ENCODE results near the gene SLC7A14. TPM values are rescaled to one million over a fixed set of nuclear protein-coding genes. Genes with fewer than 3 reads are reported as not detected.

Gene SLC7A14
- total RNA-seq, 3 donors from 2014 or later, result 0.15 TPM; not detected in 2

GRCh38 chr3:170476291-170476690 lies 109.6 kb downstream of the SLC7A14 start:
- Histone ChIP-seq H3K9me3 (no peaks in the 10 kb centered on the region), H3K27me3 (no peaks in the 10 kb centered on the region), H3K36me3 (no peaks in the 10 kb centered on the region), H3K4me3 (no peak overlapping the region), H3K27ac (no peak overlapping the region), H3K4me1 (no peaks in the 10 kb centered on the region)
- TF ChIP-seq CTCF (IDR thresholded peaks at IDR 0.05) (no peak), POLR2A (IDR thresholded peaks at IDR 0.05) (no peak)
- intact Hi-C loops (cut with DNase I; ENCODE audit: low total_unique reads), result no loop called here
- DNase-seq (ENCODE audit: low spot score in 2 of 2), result no peak

DNA sequence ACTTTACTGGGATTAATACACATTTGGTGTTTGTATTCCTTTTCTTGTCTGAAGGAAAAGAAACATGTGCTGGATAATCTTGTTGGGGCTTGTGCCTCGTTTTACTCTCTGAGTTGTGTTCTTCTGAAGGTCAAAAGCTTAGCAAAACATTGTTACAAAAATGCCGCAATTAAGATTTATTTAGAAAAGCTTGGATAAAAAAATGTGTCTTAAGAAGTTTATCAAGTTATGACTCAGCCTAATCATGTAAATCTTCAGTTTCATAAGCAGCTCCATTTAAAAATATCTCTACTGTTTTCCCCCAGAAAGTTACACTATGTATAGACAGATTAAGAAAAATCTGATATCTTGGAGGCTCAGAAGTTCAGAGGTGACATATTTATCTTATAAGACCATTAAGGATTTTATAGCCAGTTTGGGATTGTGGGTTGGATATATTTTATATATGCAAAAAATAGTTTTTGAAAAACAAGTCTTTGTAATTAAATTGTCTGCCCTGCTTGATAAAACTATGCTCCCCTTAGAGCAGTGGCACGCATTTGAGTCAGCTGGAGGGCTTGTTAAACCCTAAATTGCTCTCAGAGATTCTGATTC lies 110.7 kb downstream of the SLC7A14 start:
- no peak overlapping the region for H3K4me3 ChIP-seq
- no peaks in the 10 kb centered on the region for H3K4me1 ChIP-seq
- no peaks in the 10 kb centered on the region for H3K9me3 ChIP-seq
- no peak for DNase-seq (ENCODE audit: low spot score in 2 of 2)
- H3K27ac ChIP-seq, result no peak overlapping the region
- TF ChIP-seq CTCF (IDR thresholded peaks at IDR 0.05) (no peak), POLR2AphosphoS5 (IDR thresholded peaks at IDR 0.05) (no peak), POLR2A (IDR thresholded peaks at IDR 0.05) (no peak)
- intact Hi-C loops (cut with DNase I; ENCODE audit: low total_unique reads), result no loop called here
- H3K36me3 ChIP-seq, result no peaks in the 10 kb centered on the region
- no peaks in the 10 kb centered on the region for H3K27me3 ChIP-seq

DNA sequence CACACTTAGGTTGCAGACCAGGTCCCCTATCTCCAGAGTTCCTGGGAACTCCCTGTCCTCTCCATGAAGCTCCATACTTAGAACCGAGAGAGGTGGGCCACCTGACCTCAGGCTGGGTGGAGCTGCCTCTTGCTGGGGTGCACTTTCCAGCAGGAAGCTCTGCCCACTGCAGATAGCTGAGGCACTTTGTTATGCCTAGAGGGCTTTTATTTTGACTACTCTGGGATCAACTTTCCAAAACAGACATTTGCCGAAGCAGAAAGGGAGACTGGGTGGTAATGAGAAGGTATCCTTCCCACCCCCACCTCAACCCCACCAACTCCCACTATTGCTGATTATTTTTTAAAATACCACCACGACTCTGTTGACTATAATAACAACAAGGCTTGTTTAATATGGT lies 112.5 kb downstream of the SLC7A14 start:
- Histone ChIP-seq H3K9me3 (no peaks in the 10 kb centered on the region), H3K36me3 (no peaks in the 10 kb centered on the region), H3K27me3 (no peaks in the 10 kb centered on the region), H3K4me1 (peaks cover 0 to 4% of the 10 kb centered on the region in 2 donors), H3K4me3 (no peak overlapping the region), H3K27ac (no peak overlapping the region)
- intact Hi-C loops (cut with DNase I; ENCODE audit: low total_unique reads), result no loop called here
- TF ChIP-seq POLR2A (IDR thresholded peaks at IDR 0.05) (no peak), CTCF (IDR thresholded peaks at IDR 0.05) (no peak), POLR2AphosphoS5 (IDR thresholded peaks at IDR 0.05) (no peak)
- no peak for DNase-seq (ENCODE audit: low spot score in 2 of 2)

- Histone ChIP-seq H3K27ac (peak overlapping the region in 1 of 2 donors; percentile 69), H3K4me1 (peaks cover 0 to 4% of the 10 kb centered on the region in 2 donors), H3K9me3 (no peaks in the 10 kb centered on the region), H3K27me3 (no peaks in the 10 kb centered on the region), H3K36me3 (no peaks in the 10 kb centered on the region), H3K4me3 (no peak overlapping the region)
- TF ChIP-seq POLR2AphosphoS5 (IDR thresholded peaks at IDR 0.05) (no peak), POLR2A (IDR thresholded peaks at IDR 0.05) (no peak), CTCF (IDR thresholded peaks at IDR 0.05) (no peak)
- DNase-seq (ENCODE audit: low spot score in 2 of 2), result no peak
- intact Hi-C loops (cut with DNase I; ENCODE audit: low total_unique reads), result no loop called here
Measured at GRCh38 chr3:170471149-170471548, 114.7 kb downstream of the SLC7A14 start.

- no peak for DNase-seq (ENCODE audit: low spot score in 2 of 2)
Measured at GRCh38 chr3:170470063-170471016, 115.5 kb downstream of the SLC7A14 start.

More at GRCh38 chr3:170470063-170471016, 115.5 kb downstream of the SLC7A14 start:
- Histone ChIP-seq H3K27ac (peak overlapping the region; percentile 58 to 69), H3K4me1 (peaks cover 0 to 4% of the 10 kb centered on the region in 2 donors), H3K4me3 (no peak overlapping the region), H3K36me3 (no peaks in the 10 kb centered on the region), H3K9me3 (no peaks in the 10 kb centered on the region), H3K27me3 (no peaks in the 10 kb centered on the region)
- intact Hi-C loops (cut with DNase I; ENCODE audit: low total_unique reads), result loop anchor here (1.0 kb wide), 1 partner anchor 28 kb away; no protein-coding TSS in a partner anchor
- TF ChIP-seq POLR2AphosphoS5 (IDR thresholded peaks at IDR 0.05) (no peak), CTCF (IDR thresholded peaks at IDR 0.05) (no peak), POLR2A (IDR thresholded peaks at IDR 0.05) (no peak)
